Endothelial cell of umbilical vein (primary cell): Measurements from ENCODE around the gene CORO7. TPM values are rescaled to one million over a fixed set of nuclear protein-coding genes. Genes with fewer than 3 reads are reported as not detected.

Experiments
- BruUV-seq: library from RNA; stranded (reverse); fragments of 400-500 nt; replicated peaks from 2 replicates; lab custom pipeline; 2021; lab: Mats Ljungman, UMichigan
- CTCF ChIA-PET: fragments of 300-600, 350-600 bp; sonication (Branson Sonifier 250); formaldehyde crosslinking; loops from one replicate; lab custom pipeline; 2021; ENCODE audit warnings: antibody characterized with exemption, inconsistent platforms; lab: Charles Lee
- POLR2A ChIA-PET: fragments of 300-600, 350-600 bp; sonication (Branson Sonifier 250); formaldehyde crosslinking; loops from one replicate; lab custom pipeline; 2021; ENCODE audit warnings: antibody characterized with exemption, inconsistent platforms; lab: Charles Lee
- DNase-seq: peaks from one replicate; pipeline ENCODE4 v3.0.0-alpha.2; 2011; ENCODE audit warnings: low read depth, low spot score
- FAIRE-seq: peaks from 2 replicates; lab custom pipeline; 2011; peaks lifted over from hg19 to GRCh38; lab: Jason Lieb, UNC
- H2AFZ ChIP-seq: 2 replicates; pipeline ENCODE4 v1.6.0; 2012; ENCODE audit warnings: low read depth, low read length, control low read depth, inconsistent platforms
- H3K27ac ChIP-seq: 2 replicates; pipeline ENCODE4 v1.5.1; 2011; ENCODE audit warnings: low read depth, mild to moderate bottlenecking, control low read depth, low read length, moderate library complexity; ENCODE audit not compliant: insufficient read depth
- H3K27me3 ChIP-seq, 2 experiments: 2 replicates each; pipeline versions ENCODE4 v1.6.0 to v1.6.1; 2011; ENCODE audit warnings: low read length in 2 of 2, mixed read lengths in 1 of 2; ENCODE audit not compliant: control insufficient read depth in 2 of 2, insufficient read depth in 2 of 2
- H3K36me3 ChIP-seq, 2 experiments: 2 replicates in 1 of 2; 3 replicates in 1 of 2; pipeline ENCODE4 v1.5.1; 2011; ENCODE audit warnings: low read length in 2 of 2, mild to moderate bottlenecking in 1 of 2, moderate library complexity in 1 of 2; ENCODE audit not compliant: control insufficient read depth in 2 of 2, insufficient read depth in 2 of 2; ENCODE audit errors: extremely low read depth in 1 of 2
- H3K4me1 ChIP-seq: 3 replicates; pipeline ENCODE4 v1.5.1; 2011; ENCODE audit warnings: mild to moderate bottlenecking, low read length; ENCODE audit not compliant: control insufficient read depth, insufficient read depth; ENCODE audit errors: extremely low read depth
- H3K4me2 ChIP-seq: 2 replicates; pipeline ENCODE4 v1.6.1; 2011; ENCODE audit warnings: low read length, control low read depth, mixed read lengths; ENCODE audit not compliant: insufficient read depth
- H3K4me3 ChIP-seq, 3 experiments: fragments of 200-600 bp in 1 of 3; sonication (generic), shearing (Covaris generic) in 1 of 3; replicated peaks in 1 of 3; 2 replicates each; pipeline ENCODE4 v1.5.1; 2011 to 2016; ENCODE audit warnings: control low read depth in 3 of 3, low read length in 3 of 3, mild to moderate bottlenecking in 2 of 3, inconsistent platforms in 1 of 3, low read depth in 1 of 3, moderate library complexity in 1 of 3; ENCODE audit not compliant: insufficient read depth in 1 of 3
- H3K79me2 ChIP-seq: 2 replicates; pipeline ENCODE4 v1.6.0; 2012; ENCODE audit warnings: low read length, inconsistent platforms; ENCODE audit not compliant: control insufficient read depth, insufficient read depth
- H3K9ac ChIP-seq: replicated peaks from 2 replicates; pipeline ENCODE3; 2011; ENCODE audit warnings: low read length, control low read depth; ENCODE audit not compliant: insufficient read depth; ENCODE audit errors: extremely low read depth
- H3K9me1 ChIP-seq: replicated peaks from 3 replicates; pipeline ENCODE4 v1.6.0; 2011; ENCODE audit warnings: mild to moderate bottlenecking, low read length; ENCODE audit not compliant: control insufficient read depth, insufficient read depth; ENCODE audit errors: extremely low read depth
- H3K9me3 ChIP-seq: replicated peaks from 2 replicates; pipeline ENCODE4 v1.5.1; 2012; ENCODE audit warnings: low read length, inconsistent platforms; ENCODE audit not compliant: control insufficient read depth, insufficient read depth
- H4K20me1 ChIP-seq: replicated peaks from 2 replicates; pipeline ENCODE3; 2011; ENCODE audit warnings: mild to moderate bottlenecking, low read length; ENCODE audit not compliant: control insufficient read depth, insufficient read depth; ENCODE audit errors: extremely low read depth
- EZH2 ChIP-seq: IDR thresholded peaks from 2 replicates; pipeline ENCODE4 v1.6.1; 2012; ENCODE audit warnings: borderline replicate concordance, low read depth, mild to moderate bottlenecking, moderate library complexity, low read length, inconsistent platforms; ENCODE audit not compliant: severe bottlenecking
- JUN ChIP-seq: IDR thresholded peaks from 2 replicates; pipeline ENCODE4 v1.6.1; 2011; ENCODE audit warnings: borderline replicate concordance, low read depth; ENCODE audit not compliant: insufficient read length, insufficient read depth
- MYC ChIP-seq: IDR thresholded peaks from one replicate; pipeline ENCODE4 v1.6.1; 2011; ENCODE audit warnings: mild to moderate bottlenecking, low read depth, low read length
- POLR2A ChIP-seq: IDR thresholded peaks from 2 replicates; pipeline ENCODE4 v1.6.1; 2012; ENCODE audit warnings: low read depth, mild to moderate bottlenecking, control low read depth, low read length
- POLR2AphosphoS5 ChIP-seq: IDR thresholded peaks from 2 replicates; pipeline ENCODE4 v1.6.1; 2012; ENCODE audit warnings: low read depth, mild to moderate bottlenecking, control low read depth, low read length, moderate library complexity; ENCODE audit not compliant: insufficient read depth
- dilution Hi-C: fragments of 300-500 bp; cut with MboI; formaldehyde crosslinking; loops from one replicate; pipeline ENCODE4 v1.15.0; 2019; ENCODE audit warnings: low sequenced_read_pairs; ENCODE audit not compliant: extremely low pct_ligation_motif_present
- intact Hi-C: fragments of 100-400 bp; cut with micrococcal nuclease; formaldehyde crosslinking; loops from one replicate; pipeline ENCODE4 v1.10.0; 2022
- polyA plus RNA-seq, 4 experiments: library from polyadenylated mRNA; depleted of rRNA in 3 of 4; stranded (reverse) in 3 of 4; unstranded in 1 of 4; fragments of >200 nt; gene quantifications; 2 replicates each; pipeline versions ENCODE4 v1.2.1 to v1.2.3, GENCODE V29; 2011 to 2012; ENCODE audit warnings: missing spikeins in 1 of 4
- total RNA-seq: library from RNA; stranded (reverse); gene quantifications from 2 replicates; pipeline ENCODE4 v1.2.3, GENCODE V29; 2021

The CORO7 gene
- total and polyA plus RNA-seq, 2 donors (not counting 3 experiments of a cell fraction or from before 2014, with no cell fraction given) = 42.5 to 72.3 TPM

DNA sequence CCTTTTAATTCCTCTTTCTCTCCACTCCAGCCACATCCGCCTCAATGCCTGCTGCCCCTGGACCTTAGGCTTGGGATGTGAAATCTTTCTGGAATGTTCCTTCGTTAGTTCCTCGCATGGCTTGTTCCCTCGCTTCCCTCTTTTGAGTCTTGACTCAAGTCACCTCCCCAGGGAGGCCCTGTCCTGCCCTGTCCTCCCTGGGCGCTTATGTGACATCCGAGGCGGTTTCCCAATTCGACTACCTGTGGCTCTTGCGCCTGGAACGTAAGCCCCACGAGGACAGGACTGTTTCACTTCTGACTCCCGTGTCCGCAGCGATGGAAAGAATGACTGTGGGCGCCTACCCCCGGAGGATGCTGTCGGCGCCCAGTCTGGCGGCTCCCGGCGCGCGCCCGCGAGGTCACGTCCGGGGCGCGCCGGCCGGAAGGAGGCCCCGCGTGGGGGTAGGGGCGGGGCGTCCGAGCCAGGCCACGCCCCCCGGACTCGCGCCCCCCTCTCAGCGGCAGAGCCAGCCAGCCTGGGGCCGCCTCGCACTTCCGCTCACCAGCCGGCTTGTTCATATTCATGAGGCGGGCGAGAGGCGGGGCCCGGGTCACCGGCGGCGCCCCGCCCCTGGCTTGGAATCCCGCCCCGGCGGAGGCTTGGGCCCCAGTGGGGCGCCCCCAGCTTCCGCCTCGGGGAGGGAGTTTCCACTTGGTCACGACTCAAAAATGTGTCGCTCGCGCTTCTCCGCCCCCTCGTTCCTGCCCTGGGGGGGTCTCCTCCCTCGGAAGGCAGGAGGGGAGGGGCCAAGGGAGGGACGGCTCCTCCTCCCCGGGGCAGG lies 109.0 kb downstream of the CORO7 start:
- Histone ChIP-seq H3K4me1 (peaks cover 7% of the 10 kb centered on the region), H3K4me2 (peak overlapping the region; percentile 31), H3K9me3 (no peaks in the 10 kb centered on the region), H3K9ac (peak overlapping the region; percentile 38), H3K36me3 (no peaks in the 10 kb centered on the region), H3K27me3 (no peaks in the 10 kb centered on the region), H3K27ac (peak overlapping the region; percentile 76), H3K79me2 (no peaks in the 10 kb centered on the region), H2AFZ (peak overlapping the region; percentile 84), H3K9me1 (no peaks in the 10 kb centered on the region), H4K20me1 (no peaks in the 10 kb centered on the region), H3K4me3 (peak overlapping the region in 2 of 3 experiments; percentile 25 to 33)
- DNase-seq (peak; percentile 88), FAIRE-seq (peak; percentile 95)
- dilution Hi-C loops (no loop called here), intact Hi-C loops (loop anchor here (1.0 kb wide), 4 partner anchors 8 to 33 kb away; partner anchors contain the start of gene GLIS2)
- BruUV-seq = TSS peak; percentile 84
- no peak for TF ChIP-seq POLR2A
- peak; percentile 11 for TF ChIP-seq JUN
- TF ChIP-seq EZH2 = no peak
- peak; percentile 73 for TF ChIP-seq POLR2AphosphoS5
- no peak for TF ChIP-seq MYC
- POLR2A ChIA-PET = no interaction called here
- CTCF ChIA-PET = interaction anchor here (1.0 to 8.6 kb wide), 6 partner anchors 8 to 54 kb away, joined by 4 to 135 read pairs (median 26); partner anchors contain the start of gene TFAP4
